ENCODE results near the gene NEK11.
A peak's percentile ranks its signal among the peaks of the same experiment; 100 is the strongest.
"Not testable (repeated sequence)": the region's sequence is repeated elsewhere in the genome, so short reads cannot be mapped to it uniquely, and the experiment has no call there.

Gene NEK11

DNA sequence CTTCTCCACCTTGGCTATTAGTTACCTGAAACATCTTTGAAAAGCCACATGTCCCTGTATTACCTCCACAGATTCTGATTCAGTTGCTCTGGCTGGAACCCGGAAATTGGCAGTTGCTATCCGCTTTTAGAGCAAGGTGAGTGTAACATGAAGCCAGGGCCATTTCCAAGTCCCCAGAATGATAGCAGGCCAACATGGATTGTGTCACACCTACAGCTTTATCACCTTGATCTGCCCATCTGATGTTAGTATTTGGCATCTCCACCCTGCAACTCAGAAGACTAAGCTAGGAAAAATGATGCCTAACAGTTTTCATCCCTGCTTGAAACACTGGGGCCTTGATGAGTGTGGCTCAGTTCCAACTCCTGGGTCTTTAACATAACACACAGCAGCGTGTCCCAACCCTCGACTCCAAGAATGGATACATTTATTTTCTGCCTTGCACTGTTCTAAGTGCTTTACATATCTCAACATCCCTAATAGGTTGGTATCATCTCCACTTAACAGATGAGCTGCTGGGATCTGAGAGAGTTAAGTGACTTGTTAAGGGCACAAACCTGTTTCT is 333.6 kb downstream of the NEK11 start:
- DNase-seq (ENCODE audit: low read depth), result no peak

DNA sequence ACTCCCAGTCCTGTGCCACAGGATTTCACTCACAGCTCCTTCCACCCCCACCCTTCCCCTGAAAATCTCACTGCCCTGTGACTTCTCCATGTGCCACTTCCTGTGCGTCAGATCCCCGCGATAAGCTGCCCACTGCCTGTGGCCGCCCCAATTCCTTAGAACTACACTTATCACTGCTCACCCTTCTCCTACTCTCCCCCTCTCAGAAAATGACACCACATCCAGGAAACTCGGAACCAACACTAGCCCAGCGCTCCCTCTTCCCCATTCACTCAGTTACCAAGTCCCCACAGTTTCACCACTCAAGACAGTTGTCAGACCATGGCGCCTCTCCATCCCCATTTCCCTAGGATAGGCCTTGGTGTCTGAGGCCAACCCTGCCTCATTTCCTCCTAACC is 334.4 kb downstream of the NEK11 start:
- not testable (repeated sequence) for DNase-seq (ENCODE audit: low read depth)

- DNase-seq (ENCODE audit: low read depth), result no peak
Observed at GRCh38 chr3:131361464-131362421, 335.1 kb downstream of the NEK11 start.

- no peak for DNase-seq (ENCODE audit: low read depth)
Observed at GRCh38 chr3:131363275-131363674, 336.6 kb downstream of the NEK11 start.

DNA sequence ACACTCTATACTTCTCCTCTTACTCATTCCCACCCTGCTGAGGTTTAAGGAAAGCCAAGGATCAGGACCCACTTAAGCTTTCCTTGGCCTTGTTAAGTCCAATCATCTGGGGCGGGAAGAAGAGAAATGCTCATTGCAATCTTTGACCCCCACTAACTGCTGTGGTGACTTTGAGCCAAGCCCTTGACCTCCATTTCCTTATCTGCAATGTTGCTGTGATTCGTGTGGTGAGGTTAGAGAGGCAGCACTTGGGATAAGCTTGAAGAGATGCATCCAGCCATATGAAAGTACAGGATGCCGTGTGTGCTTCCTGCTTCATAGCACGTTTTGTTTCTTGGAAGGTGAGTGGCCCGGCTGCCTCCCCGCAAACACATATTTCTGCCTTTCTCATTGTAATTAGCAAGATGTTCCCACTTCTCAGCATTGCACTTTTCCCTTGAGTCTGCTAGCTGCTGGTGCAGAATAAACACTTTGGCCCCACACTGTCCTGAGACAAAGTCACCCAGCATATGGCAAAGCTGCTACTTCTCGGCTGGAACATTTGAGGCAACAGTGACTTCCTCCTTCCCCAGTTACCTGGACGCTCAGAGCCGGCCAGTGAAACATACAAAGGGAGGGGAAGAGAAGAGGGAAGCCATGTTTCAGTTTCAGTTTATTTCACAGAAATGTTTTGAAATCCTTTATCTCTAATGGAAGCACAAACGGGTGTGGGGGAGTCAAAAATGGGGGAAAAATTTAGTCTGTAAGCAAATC is 344.4 kb downstream of the NEK11 start:
- DNase-seq (ENCODE audit: low read depth), result no peak

GRCh38 chr3:131371688-131372066 is 345.0 kb downstream of the NEK11 start:
- no peak for DNase-seq (ENCODE audit: low read depth)

DNA sequence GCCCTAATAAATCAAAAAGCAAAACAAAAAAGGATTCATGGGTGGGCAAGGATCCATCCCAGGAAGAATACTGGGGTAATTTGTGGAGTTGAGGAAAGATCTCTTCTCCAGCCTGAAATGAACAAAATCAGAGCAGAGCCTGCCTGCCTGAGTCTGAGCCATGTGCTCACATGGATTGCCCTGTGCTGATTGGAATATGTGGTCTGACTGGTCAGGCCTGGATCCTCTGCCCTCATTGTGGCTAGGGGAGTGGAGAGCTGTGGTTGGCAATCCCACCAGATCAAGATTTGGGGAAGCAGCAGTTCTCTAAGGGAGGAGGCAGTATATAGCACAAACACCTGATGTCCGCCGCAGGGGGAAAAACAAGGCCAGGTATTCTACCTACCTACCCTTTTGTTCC is 348.1 kb downstream of the NEK11 start:
- no peak for DNase-seq (ENCODE audit: low read depth)

DNA sequence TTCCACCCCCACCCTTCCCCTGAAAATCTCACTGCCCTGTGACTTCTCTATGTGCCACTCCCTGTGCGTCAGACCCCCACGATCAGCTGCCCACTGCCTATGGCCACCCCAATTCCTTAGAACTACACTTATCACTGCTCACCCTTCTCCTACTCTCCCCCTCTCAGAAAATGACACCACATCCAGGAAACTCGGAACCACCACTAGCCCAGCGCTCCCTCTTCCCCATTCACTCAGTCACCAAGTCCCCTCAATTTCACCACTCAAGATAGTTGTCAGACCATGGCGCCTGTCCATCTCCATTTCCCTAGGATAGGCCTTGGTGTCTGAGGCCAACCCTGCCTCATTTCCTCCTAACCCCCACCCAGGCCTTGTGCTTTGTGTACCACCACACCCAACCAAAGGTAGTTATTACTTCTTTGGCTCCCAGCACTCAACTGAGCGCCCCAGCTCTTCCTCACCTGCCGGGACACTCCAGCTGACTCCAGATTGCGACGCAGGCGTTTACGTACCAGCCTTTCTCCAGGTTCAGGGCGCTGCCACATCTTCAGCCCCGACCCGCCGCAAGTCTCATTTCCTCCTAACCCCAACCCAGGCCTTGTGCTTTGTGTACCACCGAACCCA is 354.3 kb downstream of the NEK11 start:
- not testable (repeated sequence) for DNase-seq (ENCODE audit: low read depth)

GRCh38 chr3:131381445-131382291 is 355.0 kb downstream of the NEK11 start, which contains the start of gene NUDT16:
Gene NUDT16 (plus strand): TSS chr3:131381774. CDS start chr3:131381805, 31 bp downstream.
- DNase-seq (ENCODE audit: low read depth), result peak; percentile 87

GRCh38 chr3:131386429-131387165 is 359.9 kb downstream of the NEK11 start:
- no peak for DNase-seq (ENCODE audit: low read depth)

GRCh38 chr3:131387796-131388489 is 361.3 kb downstream of the NEK11 start:
- no peak for DNase-seq (ENCODE audit: low read depth)

DNA sequence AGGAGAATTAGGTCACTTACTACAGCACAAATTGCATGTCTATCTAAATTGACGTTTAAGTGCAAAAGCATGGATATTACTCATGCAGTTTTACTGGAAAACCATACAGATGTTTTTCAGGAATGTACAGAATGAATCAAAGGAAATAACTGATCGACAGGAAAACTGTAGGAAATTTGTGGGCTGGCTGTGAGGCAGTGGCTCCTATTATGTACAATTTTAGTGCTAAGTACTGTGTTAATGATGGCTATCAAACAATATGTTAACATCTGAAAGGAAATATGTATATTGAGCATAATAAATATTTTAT is 361.8 kb downstream of the NEK11 start:
- DNase-seq (ENCODE audit: low read depth), result no peak

- no peak for DNase-seq (ENCODE audit: low read depth)
Observed at GRCh38 chr3:131390331-131390730, 363.7 kb downstream of the NEK11 start.

GRCh38 chr3:131393051-131393450 is 366.4 kb downstream of the NEK11 start:
- DNase-seq (ENCODE audit: low read depth), result no peak

GRCh38 chr3:131393868-131394267 is 367.2 kb downstream of the NEK11 start:
- DNase-seq (ENCODE audit: low read depth), result no peak

GRCh38 chr3:131394400-131394799 is 367.7 kb downstream of the NEK11 start:
- DNase-seq (ENCODE audit: low read depth), result no peak

- DNase-seq (ENCODE audit: low read depth), result no peak
Observed at GRCh38 chr3:131396170-131396569, 369.5 kb downstream of the NEK11 start.

DNA sequence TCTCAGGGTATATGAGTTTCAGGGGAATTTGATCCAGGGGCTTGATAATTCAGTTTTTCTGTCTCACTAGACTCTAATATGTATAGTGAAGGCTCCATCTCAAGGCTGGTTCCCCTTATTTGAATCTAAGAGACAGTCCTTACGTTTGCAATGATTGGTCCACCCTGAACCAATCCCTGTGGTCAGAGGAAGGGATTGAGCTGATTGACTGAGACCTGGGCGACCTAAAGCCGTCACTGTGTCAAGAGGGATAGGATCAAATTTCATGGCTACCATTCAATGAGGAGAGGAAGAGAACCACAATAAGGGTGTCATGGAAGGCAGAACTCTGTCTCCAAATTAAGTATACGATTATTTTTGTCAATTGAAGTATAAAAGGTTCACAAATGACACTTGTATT is 371.2 kb downstream of the NEK11 start:
- no peak for DNase-seq (ENCODE audit: low read depth)

Measured in T follicular helper cell (primary cell).